Measurements from ENCODE around the gene STXBP1. TPM values are rescaled to one million over a fixed set of nuclear protein-coding genes. Genes with fewer than 3 reads are reported as not detected.

STXBP1 gene
- total and polyA plus RNA-seq, 2 of the 8 experiments (the other 6 are each of a cell fraction or from before 2014, with no cell fraction given): 11.5 to 60.9 TPM

- TF ChIP-seq EGR1 (IDR thresholded peaks at IDR 0.05; ENCODE audit: borderline replicate concordance, low read depth, low read length) (no peak), SP2 (IDR thresholded peaks at IDR 0.05; ENCODE audit: low read length) (no peak), POU5F1 (IDR thresholded peaks at IDR 0.05; ENCODE audit: low read depth, low read length) (no peak), RBBP5 (IDR thresholded peaks at IDR 0.05; ENCODE audit: borderline replicate concordance, low read depth, low read length) (no peak), JUND (IDR thresholded peaks at IDR 0.05; ENCODE audit: low read length) (no peak), PHF8 (conservative IDR thresholded peaks at IDR 0.05; ENCODE audit: low read depth, low read length) (no peak), FOSL1 (IDR thresholded peaks at IDR 0.05; ENCODE audit: insufficient read depth, low read depth, low read length) (no peak), EZH2 (IDR thresholded peaks at IDR 0.05; ENCODE audit: low read depth, low read length, severe bottlenecking) (no peak), CEBPB (IDR thresholded peaks at IDR 0.05; ENCODE audit: low read depth, low read length) (no peak), TEAD4 (IDR thresholded peaks at IDR 0.05; ENCODE audit: low read depth, low read length) (no peak), TBP (IDR thresholded peaks at IDR 0.05; ENCODE audit: low read depth, low read length) (no peak), POLR2AphosphoS5 (IDR thresholded peaks at IDR 0.05; ENCODE audit: low read depth, low read length) (no peak)
- TF ChIP-seq, protein P1, sequence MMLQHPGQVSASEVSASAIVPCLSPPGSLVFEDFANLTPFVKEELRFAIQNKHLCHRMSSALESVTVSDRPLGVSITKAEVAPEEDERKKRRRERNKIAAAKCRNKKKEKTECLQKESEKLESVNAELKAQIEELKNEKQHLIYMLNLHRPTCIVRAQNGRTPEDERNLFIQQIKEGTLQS (IDR thresholded peaks at IDR 0.05; ENCODE audit: insufficient read depth, low read depth, low read length): no peak
- H3K23ac ChIP-seq (ENCODE audit: insufficient read length): no peak overlapping the region
- H2BK120ac ChIP-seq (replicated peaks; ENCODE audit: low read depth, low read length): no peak overlapping the region
- H3K79me1 ChIP-seq (ENCODE audit: low read depth, low read length): no peaks in the 10 kb centered on the region
- no peaks in the 10 kb centered on the region for H3K79me2 ChIP-seq (ENCODE audit: control insufficient read depth in 1 of 2, insufficient read depth in 2 of 2, low read length in 2 of 2)
- H2AFZ ChIP-seq (ENCODE audit: low read length): no peak overlapping the region
- H2AK5ac ChIP-seq (ENCODE audit: low read depth, low read length): 0 out of 2 replicates have a peak overlapping the region, but pooled peaks have one; percentile 33
- POLR2A ChIA-PET (ENCODE audit: partially characterized antibody): interaction anchor here (1.1 to 3.2 kb wide), 2 partner anchors 11 to 28 kb away, joined by 3 to 11 read pairs; partner anchors contain the start of gene TOR2A
- H4K20me1 ChIP-seq (replicated peaks in 1 of 2; ENCODE audit: control insufficient read depth in 1 of 2, insufficient read depth in 2 of 2, low read length in 2 of 2): no peaks in the 10 kb centered on the region
- H3K56ac ChIP-seq (replicated peaks; ENCODE audit: insufficient read length, low read depth, low read length): no peak overlapping the region
- H3K27me3 ChIP-seq (replicated peaks in 1 of 4; ENCODE audit: control insufficient read depth in 3 of 4, extremely low read depth in 1 of 4, insufficient read depth in 3 of 4, low read length in 3 of 4): no peaks in the 10 kb centered on the region
- H3K4me2 ChIP-seq (ENCODE audit: insufficient read depth in 1 of 2, low read depth in 2 of 2, low read length in 2 of 2): no peak overlapping the region
- peaks cover 0 to 18% (median 13%) of the 10 kb centered on the region in 4 experiments; a peak in 5 of 7 replicates for H3K4me1 ChIP-seq (replicated peaks in 1 of 4; ENCODE audit: control insufficient read depth in 3 of 4, insufficient read depth in 4 of 4, low read length in 3 of 4)
- H2BK5ac ChIP-seq (ENCODE audit: low read depth, low read length): no peak overlapping the region; the same call in 1 of the 2 replicates
- no peak overlapping the region for H3K9ac ChIP-seq (replicated peaks in 1 of 4; ENCODE audit: extremely low read depth in 1 of 4, low read depth in 3 of 4, low read length in 3 of 4)
- no peak overlapping the region; the same call in 1 of the 2 replicates for H4K8ac ChIP-seq (ENCODE audit: extremely low read depth, insufficient read depth, low read length)
- H3K14ac ChIP-seq (ENCODE audit: insufficient read length): no peak overlapping the region
- CTCF ChIA-PET (ENCODE audit: partially characterized antibody): interaction anchor here (1.3 to 3.4 kb wide), 2 partner anchors 12 to 20 kb away, joined by 4 to 22 read pairs; partner anchors contain the start of gene TOR2A
- H3K4ac ChIP-seq (replicated peaks; ENCODE audit: insufficient read length, low read depth, low read length): no peak overlapping the region
- DNase-seq (ENCODE audit: low read depth in 1 of 2, low spot score in 2 of 2): no peak
- no peak overlapping the region for H4K5ac ChIP-seq (ENCODE audit: insufficient read length, low read depth, low read length)
- no peak overlapping the region for H3K27ac ChIP-seq (ENCODE audit: low read depth, low read length)
- no peaks in the 10 kb centered on the region for H3K9me3 ChIP-seq (ENCODE audit: insufficient read depth in 2 of 2, low read depth in 1 of 2, low read length in 1 of 2)
- H2BK12ac ChIP-seq (ENCODE audit: low read depth, low read length): no peak overlapping the region
- H2BK15ac ChIP-seq (ENCODE audit: low read length): peak overlapping the region; percentile 5; the same call in 1 of the 2 replicates
- no peaks in the 10 kb centered on the region for H3K36me3 ChIP-seq (ENCODE audit: control insufficient read depth in 2 of 4, insufficient read depth in 4 of 4, low read length in 3 of 4)
- no peak overlapping the region for H3K18ac ChIP-seq (ENCODE audit: extremely low read depth, low read length)
- 0 out of 2 replicates have a peak overlapping the region, but pooled peaks have one; percentile 61 for H2BK20ac ChIP-seq (ENCODE audit: low read length)
- no peaks in the 10 kb centered on the region for H3K23me2 ChIP-seq (ENCODE audit: low read depth, low read length)
- WGBS, 2 experiments (ENCODE audit: extremely low coverage in 1 of 2, insufficient coverage in 1 of 2, insufficient read length in 1 of 2, insufficient replicate concordance in 2 of 2, low coverage in 1 of 2, low lambda C conversion rate in 2 of 2, missing lambda C conversion rate in 1 of 2): 100% methylated on average over 9 of the region's 13 CpGs; no CpG with 5 or more reads in 1 of the 2 experiments
- FAIRE-seq: no peak
- H3K4me3 ChIP-seq (ENCODE audit: extremely low read depth in 1 of 4, insufficient read depth in 2 of 4, low read depth in 3 of 4, low read length in 4 of 4): no peak overlapping the region
- H4K91ac ChIP-seq (replicated peaks; ENCODE audit: insufficient read length, low read length): no peak overlapping the region
These were observed 110.9 kb downstream of the STXBP1 start for GRCh38 chr9:127723013-127723412.
